NCI-H524 treated with DMSO at 0.1 percent for 48 hours (cell line): Measurements from ENCODE around the gene DOCK8.

Experiments
- DNase-seq: peaks from one replicate; lab custom pipeline; 2025; lab: John Stamatoyannopoulos, UW

The DOCK8 gene

GRCh38 chr9:268616-269015 lies 54.0 kb downstream of the DOCK8 start:
- no peak for DNase-seq

DNA sequence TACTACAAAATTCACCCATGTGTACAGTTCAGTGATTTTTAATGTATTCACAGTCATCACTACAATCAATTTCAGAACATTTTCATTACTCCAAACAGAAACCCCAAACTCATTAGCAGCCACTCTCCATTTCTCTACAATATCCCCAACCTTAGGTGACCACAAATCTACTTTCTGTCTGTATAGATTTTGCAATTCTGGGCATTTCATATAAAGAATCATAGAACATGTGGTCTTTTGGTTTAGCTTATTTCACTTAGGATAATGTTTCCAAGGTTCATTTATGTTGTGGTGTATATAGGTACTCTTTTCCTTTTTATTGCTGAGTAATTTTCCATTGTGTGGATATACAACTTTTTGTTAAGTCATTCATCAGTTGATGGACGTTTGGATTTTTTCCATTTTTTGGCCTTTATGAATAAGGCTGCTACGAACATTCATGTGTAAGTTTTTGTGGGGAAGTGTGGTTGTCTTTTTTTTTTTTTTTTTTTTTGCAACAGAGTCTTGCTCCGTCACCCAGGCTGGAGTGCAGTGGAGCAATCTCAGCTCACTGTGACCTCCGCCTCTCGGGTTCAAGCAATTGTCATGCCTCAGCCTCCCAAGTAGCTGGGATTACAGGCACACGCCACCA lies 54.5 kb downstream of the DOCK8 start:
- DNase-seq = no peak

DNA sequence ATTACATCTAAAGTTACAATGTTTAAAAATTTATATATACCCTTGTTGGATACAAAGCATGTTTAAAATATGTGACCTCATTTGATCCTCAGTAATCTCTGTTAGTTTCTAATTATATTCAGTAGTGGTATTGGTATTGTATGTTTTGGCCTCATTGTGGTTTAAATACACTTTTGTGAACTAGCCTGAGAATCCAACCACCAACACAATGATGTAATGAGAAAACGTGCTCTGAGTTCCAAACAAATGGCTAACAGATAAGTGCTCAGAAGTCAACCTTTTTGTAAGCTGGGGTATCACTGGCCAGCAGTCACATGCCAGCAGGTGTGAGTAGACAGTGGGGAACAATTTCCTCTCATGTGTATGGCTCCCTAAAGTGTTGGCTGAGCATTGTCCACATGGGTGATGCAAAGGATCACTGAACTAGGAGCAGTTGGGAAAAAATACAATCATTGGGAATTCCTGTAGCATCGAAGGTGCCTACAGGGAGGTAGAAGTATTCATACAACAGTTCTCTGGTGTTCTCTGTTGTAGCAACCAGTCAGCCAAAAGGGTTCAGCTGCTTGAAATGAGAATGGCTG lies 56.1 kb downstream of the DOCK8 start:
- no peak for DNase-seq

DNA sequence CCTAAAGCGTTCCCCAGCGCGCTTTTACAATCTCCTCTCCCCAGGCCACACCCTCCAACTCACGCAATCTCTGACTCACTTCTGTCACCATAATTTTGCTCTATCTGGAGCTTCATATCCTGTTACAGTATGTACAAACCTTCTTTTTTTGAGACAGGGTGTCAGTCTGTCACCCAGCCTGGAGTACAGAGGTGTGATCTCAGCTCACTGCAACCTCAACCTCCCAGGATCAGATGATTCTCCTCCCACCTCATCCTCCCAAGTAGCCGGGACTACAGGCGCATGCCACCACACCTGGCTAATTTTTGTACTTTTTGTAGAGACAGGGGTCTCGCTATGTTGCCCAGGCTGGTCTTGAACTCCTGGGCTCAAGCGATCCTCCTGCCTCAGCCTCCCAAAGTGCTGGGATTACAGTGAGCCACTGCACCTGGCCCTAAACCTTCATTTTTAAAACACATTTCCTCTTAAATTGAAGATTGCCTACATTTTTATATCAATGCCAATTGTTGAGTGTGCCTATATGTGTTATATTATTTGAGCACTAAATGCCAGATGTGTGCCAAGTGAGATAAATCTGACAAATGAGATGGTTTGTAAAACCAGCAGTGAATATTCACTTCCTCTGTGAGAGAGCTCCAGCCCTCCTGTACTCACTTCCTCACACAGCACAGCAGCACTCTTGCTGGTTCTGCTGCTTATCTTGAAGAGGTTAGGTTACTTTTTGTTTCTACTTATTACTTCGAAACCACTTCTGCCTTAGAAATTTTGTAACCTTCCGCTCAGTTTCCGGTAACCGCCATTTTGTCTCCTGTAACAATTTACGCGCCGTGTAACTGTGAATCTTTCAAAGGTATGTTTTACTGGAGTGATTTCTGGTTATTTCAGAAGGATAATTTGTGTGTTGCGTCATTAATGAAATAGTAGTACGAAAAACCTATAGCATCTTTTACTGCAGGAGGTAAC lies 57.9 kb downstream of the DOCK8 start:
- no peak for DNase-seq

- no peak for DNase-seq
Observed at GRCh38 chr9:274406-274805, 59.7 kb downstream of the DOCK8 start.

DNA sequence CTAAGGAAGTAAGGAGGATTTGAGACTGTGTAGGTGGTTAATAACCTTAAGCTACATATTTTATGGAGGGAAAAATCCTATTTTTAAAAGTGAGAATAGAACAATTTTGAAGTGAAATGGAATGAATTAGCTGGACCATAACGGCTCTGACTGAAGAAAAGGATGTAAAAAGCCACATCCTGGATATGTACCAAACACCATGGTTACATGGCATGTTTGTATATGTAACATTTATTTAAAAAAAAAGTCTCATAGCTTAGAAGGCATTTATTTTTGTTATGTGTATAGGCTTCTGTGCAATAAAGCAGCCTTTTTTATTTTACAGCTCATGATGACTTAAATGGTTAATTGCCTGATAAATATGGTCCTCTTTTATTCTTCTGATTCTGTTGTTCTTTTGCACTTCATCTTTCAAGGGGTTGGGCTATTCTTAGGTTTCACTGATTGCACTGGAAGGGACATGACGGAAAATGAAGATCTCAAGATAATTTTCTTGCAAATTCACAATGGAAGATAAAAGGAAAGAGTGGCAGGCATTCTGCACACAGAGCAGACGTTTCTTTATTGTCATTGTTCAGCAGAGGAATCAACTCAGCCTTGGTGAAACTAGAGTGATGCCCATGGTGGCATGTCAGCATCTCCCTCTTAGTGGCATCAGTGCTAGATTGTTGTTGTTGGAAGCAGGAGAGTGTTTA lies 63.1 kb downstream of the DOCK8 start:
- DNase-seq = no peak

- DNase-seq = no peak
Observed at GRCh38 chr9:278651-279050, 64.0 kb downstream of the DOCK8 start.

DNA sequence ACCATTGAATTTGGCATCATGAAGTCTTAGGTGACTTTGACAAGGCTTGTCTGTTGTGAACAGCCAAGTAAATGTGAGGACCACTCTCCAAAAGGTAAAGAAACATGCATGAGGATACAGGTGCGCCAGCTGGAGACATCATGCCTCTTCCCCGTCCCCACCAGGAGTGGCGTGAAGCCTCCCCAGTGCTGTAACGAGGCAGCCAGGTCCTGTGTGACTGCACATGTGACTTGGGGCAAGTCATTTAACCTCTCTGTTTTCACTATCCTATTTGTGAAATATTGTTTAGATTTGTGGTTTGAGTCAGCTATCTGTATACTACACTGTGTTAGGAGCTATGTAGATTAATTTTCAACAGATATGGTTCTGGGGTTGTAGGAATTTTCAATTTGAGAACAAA lies 65.0 kb downstream of the DOCK8 start:
- DNase-seq = no peak

DNA sequence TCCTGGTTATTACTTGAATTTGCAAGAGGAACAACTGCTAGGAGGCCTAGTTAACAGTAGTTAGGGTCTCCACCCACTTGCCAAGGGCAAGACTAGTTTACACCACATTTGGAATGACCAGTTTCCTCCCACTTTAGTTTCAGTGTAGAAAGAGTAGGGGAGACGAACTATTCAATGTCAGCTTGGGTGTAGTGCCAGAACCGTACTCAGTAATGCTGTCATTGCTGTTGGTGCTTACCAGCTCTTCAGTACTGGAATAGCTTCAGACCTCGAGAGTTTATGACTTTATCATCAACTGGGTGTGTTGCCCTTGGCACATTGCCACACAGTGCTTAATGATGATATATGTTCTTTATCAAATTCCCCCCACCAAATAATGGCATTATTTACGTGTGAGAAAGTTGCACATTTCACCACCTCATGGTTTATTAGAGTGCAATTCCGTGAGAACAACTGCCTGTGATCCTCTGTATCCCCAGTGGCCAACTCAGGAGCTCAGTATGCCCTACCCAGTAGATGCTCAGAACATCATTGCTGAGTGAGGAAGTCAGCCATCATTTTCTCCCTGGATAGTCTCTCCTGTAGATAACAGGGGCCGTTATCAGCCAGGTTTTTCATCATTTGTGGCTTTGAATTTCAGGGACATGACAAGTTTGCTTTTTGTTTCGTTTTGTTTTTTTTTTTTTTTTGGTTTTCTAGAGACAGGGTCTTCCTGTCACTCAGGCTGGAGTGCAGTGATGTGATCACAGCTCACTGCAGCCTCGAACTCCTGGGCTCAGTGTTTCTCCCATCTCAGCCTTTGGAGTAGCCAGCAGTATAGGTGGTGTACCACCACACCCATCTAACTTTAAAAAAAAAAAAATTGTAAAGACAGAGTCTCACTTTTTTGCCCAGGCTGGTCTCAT lies 67.3 kb downstream of the DOCK8 start:
- DNase-seq = no peak

DNA sequence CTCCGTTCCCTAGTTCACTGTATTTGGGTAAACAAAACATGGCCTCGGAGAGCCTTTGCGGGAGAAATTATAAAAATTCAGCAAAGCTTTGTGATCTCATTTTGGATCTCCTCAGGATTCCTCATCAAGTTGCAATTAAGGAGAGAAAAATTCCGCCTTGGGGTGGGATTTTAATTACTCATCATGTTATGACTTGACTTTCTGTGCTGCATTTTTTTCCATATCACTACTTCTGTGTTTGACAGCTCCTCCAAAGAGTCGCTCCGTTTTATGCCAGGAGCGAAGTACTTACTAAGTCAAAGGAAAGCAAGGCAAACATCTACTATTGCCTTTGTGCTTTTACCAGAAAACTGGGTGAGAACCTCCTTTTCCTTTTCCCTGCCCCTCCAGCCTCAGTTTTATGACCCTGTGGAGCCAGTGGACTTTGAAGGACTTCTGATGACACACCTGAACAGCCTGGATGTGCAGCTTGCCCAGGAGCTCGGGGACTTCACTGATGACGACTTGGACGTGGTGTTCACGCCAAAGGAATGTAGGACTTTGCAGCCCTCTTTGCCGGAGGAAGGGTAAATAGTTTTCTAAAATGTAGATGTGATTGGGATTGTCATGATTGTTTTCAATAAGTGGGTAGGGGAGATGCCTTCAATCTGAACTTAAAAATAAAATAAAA lies 71.5 kb downstream of the DOCK8 start:
- DNase-seq = no peak

GRCh38 chr9:289121-289520 lies 74.5 kb downstream of the DOCK8 start:
- no peak for DNase-seq

GRCh38 chr9:292915-293314 lies 78.2 kb downstream of the DOCK8 start:
- DNase-seq = no peak

DNA sequence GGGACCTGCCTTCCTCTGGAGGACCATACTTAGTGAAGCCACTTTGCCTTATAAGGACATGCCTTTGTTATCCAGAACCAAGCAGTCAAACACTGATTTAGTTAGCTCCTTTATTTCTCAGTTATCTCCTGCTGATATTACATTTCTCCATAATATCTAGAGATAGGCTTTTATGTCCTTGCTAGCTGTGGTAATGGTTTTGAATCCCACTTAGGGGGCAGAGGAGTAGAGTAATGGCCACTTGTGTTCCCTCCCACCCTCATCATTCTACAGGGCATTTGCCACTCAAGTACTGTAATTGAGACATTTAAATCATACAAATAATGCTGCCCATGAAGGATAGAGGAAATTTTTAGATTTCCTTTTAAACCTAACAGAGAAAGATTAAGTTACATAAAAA lies 80.9 kb downstream of the DOCK8 start:
- DNase-seq = no peak

DNA sequence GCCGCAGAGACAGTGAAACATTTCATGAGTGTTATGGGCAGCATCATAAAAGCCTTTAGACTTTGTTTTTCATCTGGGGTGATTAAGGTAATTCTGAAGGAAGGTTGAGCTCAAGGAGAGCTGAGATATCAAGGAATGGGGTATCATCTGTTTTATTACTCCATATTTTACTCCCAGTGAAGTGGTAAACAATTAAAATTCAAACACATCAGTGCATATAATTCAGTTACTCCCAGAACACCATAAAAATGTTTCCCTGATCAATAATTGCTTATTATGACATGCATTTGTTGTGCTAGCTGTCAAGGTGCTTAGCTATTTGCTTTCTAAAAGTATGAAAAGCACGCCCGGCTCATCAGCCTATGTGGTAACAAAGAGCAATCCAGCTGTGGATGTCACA lies 81.7 kb downstream of the DOCK8 start:
- no peak for DNase-seq

- DNase-seq = no peak
Observed at GRCh38 chr9:297104-297972, 82.7 kb downstream of the DOCK8 start.

DNA sequence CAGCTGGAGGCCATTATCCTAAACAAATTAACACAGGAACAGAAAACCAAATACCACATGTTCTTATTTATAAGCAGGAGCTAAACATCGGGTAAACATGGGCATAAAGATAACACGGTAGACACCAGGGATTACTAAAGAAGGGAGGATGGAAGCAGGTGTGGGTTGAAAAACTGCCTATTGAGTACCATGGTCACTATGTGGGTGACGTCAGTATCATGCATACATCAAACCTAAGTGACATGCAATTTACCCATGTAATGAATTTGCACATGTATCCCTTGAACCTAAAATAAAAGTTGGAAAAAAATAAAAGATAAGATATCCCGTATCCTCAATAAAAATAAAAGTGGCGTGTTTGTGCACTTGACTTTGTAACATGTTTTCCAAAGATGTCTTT lies 88.8 kb downstream of the DOCK8 start:
- DNase-seq = no peak

- DNase-seq = no peak
Observed at GRCh38 chr9:304106-304505, 89.4 kb downstream of the DOCK8 start.

DNA sequence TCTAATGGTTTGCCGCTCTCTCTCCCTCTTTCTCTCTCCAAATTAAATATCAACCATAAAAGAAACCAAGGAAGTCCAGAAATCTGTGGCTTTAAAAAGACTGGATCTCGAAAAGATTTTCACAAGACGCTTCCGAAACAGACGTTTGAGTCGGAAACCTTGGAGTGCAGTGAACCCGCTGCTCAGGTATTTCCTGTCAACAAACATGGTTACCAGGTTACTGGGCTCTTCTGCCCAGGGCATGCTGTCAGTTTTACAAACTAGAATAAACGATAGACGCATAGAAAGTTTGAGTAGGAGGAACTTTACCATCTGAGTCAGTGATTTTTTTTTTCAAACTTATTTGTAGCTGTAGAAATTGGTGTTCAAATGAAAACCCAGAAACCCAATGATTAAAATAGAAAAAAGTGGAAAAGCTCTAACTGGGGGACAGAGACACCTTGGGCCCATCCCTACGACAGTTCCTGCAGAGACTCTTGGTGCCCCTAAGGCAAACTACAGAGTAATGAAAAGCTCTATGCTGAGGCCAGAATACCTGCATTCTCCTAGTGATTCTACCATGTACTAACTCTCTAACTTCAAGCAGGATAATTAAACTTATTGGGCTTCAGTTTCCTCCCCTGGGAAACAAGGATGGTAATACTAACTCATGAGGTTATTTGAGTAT lies 90.0 kb downstream of the DOCK8 start:
- DNase-seq = no peak

GRCh38 chr9:306907-307306 lies 92.2 kb downstream of the DOCK8 start:
- no peak for DNase-seq
